Measurements from ENCODE around the gene SERPINA9.
"Not testable (repeated sequence)": the region's sequence is repeated elsewhere in the genome, so short reads cannot be mapped to it uniquely, and the experiment has no call there.

The SERPINA9 gene

DNA sequence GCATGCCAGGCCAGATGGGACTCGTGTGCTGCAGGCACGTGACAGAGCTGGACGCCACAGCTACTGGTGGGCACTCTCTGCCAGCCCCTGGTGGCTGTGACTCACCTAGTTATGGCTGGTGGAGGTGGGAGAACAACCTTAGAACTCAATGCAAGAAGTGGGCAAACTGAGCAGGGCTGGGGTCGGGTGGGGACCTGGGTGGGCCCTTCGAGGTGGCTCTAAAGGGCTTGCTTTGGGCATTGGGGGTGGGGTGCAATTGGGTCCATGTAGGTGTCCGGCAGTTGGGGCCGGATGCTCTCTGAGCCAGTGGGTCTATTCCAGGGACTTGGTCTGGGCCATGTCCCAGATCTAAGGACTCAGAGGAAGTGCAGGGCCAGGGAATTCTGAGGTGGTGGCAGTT, 38.4 kb upstream of the SERPINA9 start:
- Histone ChIP-seq H3K9me3 (ENCODE audit: insufficient read depth, low read length) (peaks cover under 1% of the 10 kb centered on the region; the same call in 1 of the 2 replicates), H3K9ac (ENCODE audit: low read length) (no peak overlapping the region), H3F3A (ENCODE audit: insufficient read depth) (no peaks in the 10 kb centered on the region), H2AFZ (ENCODE audit: low read depth, low read length, severe bottlenecking) (no peak overlapping the region), H3K27ac (ENCODE audit: low read depth, low read length) (no peak overlapping the region), H3K4me3 (ENCODE audit: insufficient read depth, low read length, poor library complexity, severe bottlenecking) (no peak overlapping the region), H3K27me3 (ENCODE audit: low read length) (no peaks in the 10 kb centered on the region), H3K9me2 (replicated peaks; ENCODE audit: insufficient read depth, low read length) (no peaks in the 10 kb centered on the region), H3K79me2 (ENCODE audit: insufficient read depth, low read length) (no peaks in the 10 kb centered on the region), H3K36me3 (ENCODE audit: low read length) (no peaks in the 10 kb centered on the region), H4K20me1 (ENCODE audit: low read depth, low read length) (no peaks in the 10 kb centered on the region), H3K4me2 (ENCODE audit: low read depth, low read length, poor library complexity, severe bottlenecking) (no peak overlapping the region)
- TF ChIP-seq EZH2phosphoT487 (conservative IDR thresholded peaks at IDR 0.05; ENCODE audit: low read length): no peak
- TF ChIP-seq, protein P1, sequence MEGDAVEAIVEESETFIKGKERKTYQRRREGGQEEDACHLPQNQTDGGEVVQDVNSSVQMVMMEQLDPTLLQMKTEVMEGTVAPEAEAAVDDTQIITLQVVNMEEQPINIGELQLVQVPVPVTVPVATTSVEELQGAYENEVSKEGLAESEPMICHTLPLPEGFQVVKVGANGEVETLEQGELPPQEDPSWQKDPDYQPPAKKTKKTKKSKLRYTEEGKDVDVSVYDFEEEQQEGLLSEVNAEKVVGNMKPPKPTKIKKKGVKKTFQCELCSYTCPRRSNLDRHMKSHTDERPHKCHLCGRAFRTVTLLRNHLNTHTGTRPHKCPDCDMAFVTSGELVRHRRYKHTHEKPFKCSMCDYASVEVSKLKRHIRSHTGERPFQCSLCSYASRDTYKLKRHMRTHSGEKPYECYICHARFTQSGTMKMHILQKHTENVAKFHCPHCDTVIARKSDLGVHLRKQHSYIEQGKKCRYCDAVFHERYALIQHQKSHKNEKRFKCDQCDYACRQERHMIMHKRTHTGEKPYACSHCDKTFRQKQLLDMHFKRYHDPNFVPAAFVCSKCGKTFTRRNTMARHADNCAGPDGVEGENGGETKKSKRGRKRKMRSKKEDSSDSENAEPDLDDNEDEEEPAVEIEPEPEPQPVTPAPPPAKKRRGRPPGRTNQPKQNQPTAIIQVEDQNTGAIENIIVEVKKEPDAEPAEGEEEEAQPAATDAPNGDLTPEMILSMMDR (IDR thresholded peaks at IDR 0.05; ENCODE audit: insufficient read depth, low read length, poor library complexity, severe bottlenecking): no peak

DNA sequence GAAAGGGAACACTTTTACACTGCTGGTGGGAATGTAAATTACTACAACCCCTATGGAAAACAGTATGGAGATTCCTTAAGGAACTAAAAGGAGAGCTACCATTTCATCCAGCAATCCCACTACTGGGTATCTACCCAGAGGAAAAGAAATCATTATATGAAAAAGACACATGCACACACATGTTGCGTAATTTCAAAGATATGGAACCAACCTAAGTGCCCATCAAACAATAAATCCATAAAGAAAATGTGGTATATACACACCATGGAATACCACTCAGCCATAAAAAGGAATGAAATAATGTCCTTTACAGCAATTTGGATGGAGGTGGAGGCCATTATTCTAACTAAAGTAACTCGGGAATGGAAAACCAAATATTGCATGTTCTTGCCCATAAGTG, 34.5 kb upstream of the SERPINA9 start:
- H3K27me3 ChIP-seq (ENCODE audit: low read length); H3K4me2 ChIP-seq (ENCODE audit: low read depth, low read length, poor library complexity, severe bottlenecking); H3F3A ChIP-seq (ENCODE audit: insufficient read depth); H3K36me3 ChIP-seq (ENCODE audit: low read length); H3K9ac ChIP-seq (ENCODE audit: low read length); H4K20me1 ChIP-seq (ENCODE audit: low read depth, low read length); H2AFZ ChIP-seq (ENCODE audit: low read depth, low read length, severe bottlenecking); H3K9me3 ChIP-seq (ENCODE audit: insufficient read depth, low read length); H3K27ac ChIP-seq (ENCODE audit: low read depth, low read length); H3K79me2 ChIP-seq (ENCODE audit: insufficient read depth, low read length); H3K9me2 ChIP-seq (replicated peaks; ENCODE audit: insufficient read depth, low read length); H3K4me3 ChIP-seq (ENCODE audit: insufficient read depth, low read length, poor library complexity, severe bottlenecking): not testable (repeated sequence)

DNA sequence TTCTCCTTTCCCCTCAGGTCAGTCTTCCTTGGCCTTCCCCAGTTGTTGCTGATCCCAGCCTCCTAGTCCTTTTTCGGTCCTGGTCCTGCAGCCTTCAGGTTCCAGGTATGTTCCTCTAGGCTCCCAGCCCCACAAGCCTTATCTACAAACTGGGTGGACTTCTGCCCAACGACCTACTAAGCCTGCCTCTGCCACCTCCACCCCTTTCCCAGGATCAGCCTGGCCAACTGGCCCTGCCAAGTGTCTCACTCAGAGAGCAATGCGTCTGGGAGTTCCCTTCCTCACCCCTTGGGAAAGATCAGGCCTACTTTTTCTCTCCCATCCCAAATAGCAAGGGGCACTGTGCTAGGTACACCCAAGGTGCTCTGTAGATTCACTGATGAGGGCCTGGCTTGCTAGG, 33.4 kb upstream of the SERPINA9 start, which contains the start of gene SERPINA12:
Gene SERPINA12, minus strand, starts transcription at position 114 of the 400 bp plus-strand sequence. CDS start 11,072 bp downstream, outside the sequence.
- Histone ChIP-seq H3F3A (ENCODE audit: insufficient read depth) (no peaks in the 10 kb centered on the region), H3K4me3 (ENCODE audit: insufficient read depth, low read length, poor library complexity, severe bottlenecking) (no peak within 1 kb of the TSS), H2AFZ (ENCODE audit: low read depth, low read length, severe bottlenecking) (no peak within 1 kb of the TSS), H3K27ac (ENCODE audit: low read depth, low read length) (no peak within 1 kb of the TSS), H3K9ac (ENCODE audit: low read length) (no peak within 1 kb of the TSS), H3K4me2 (ENCODE audit: low read depth, low read length, poor library complexity, severe bottlenecking) (no peak within 1 kb of the TSS), H3K9me2 (replicated peaks; ENCODE audit: insufficient read depth, low read length) (no peaks in the 10 kb centered on the region), H3K79me2 (ENCODE audit: insufficient read depth, low read length) (no peaks in the 10 kb centered on the region), H3K27me3 (ENCODE audit: low read length) (no peaks in the 10 kb centered on the region), H4K20me1 (ENCODE audit: low read depth, low read length) (no peaks in the 10 kb centered on the region), H3K36me3 (ENCODE audit: low read length) (no peaks in the 10 kb centered on the region), H3K9me3 (ENCODE audit: insufficient read depth, low read length) (no peaks in the 10 kb centered on the region)
- TF ChIP-seq EZH2phosphoT487 (conservative IDR thresholded peaks at IDR 0.05; ENCODE audit: low read length): no peak

DNA sequence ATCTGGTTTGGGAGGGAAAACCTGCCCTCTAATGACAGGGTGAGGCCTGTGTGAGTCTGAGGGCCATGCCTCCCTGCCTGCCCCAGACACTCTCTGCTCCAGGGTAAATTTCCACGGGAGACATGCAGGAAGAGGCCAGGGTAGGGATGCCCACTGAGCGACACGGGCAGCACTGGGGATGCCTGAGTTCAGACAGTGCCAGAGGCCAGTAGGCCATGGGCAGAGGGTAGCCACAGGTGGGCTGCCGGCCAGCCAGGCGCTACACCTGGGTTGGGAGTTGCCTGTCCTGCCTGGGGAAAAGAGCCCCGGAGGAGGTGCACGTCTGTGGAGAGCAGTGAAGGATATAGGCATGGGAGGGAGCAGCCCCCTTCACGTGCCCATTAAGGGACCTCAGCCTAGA, 29.6 kb upstream of the SERPINA9 start:
- Histone ChIP-seq H3F3A (ENCODE audit: insufficient read depth) (no peaks in the 10 kb centered on the region), H3K9me3 (ENCODE audit: insufficient read depth, low read length) (no peaks in the 10 kb centered on the region), H3K27me3 (ENCODE audit: low read length) (no peaks in the 10 kb centered on the region), H3K4me3 (ENCODE audit: insufficient read depth, low read length, poor library complexity, severe bottlenecking) (no peak overlapping the region), H3K4me2 (ENCODE audit: low read depth, low read length, poor library complexity, severe bottlenecking) (no peak overlapping the region), H3K79me2 (ENCODE audit: insufficient read depth, low read length) (no peaks in the 10 kb centered on the region), H3K36me3 (ENCODE audit: low read length) (no peaks in the 10 kb centered on the region), H3K27ac (ENCODE audit: low read depth, low read length) (no peak overlapping the region), H3K9me2 (replicated peaks; ENCODE audit: insufficient read depth, low read length) (no peaks in the 10 kb centered on the region), H4K20me1 (ENCODE audit: low read depth, low read length) (no peaks in the 10 kb centered on the region), H3K9ac (ENCODE audit: low read length) (no peak overlapping the region), H2AFZ (ENCODE audit: low read depth, low read length, severe bottlenecking) (no peak overlapping the region)
- TF ChIP-seq, protein P1 (IDR thresholded peaks at IDR 0.05; ENCODE audit: insufficient read depth, low read length, poor library complexity, severe bottlenecking): no peak
- TF ChIP-seq EZH2phosphoT487 (conservative IDR thresholded peaks at IDR 0.05; ENCODE audit: low read length): no peak

Measured in SU-DHL-6 (cell line).